DMS53 treated with DMSO at 0.1 percent for 48 hours (cell line): ENCODE results near the gene XIRP2.

Experiments used
- DNase-seq: peaks from one replicate; lab custom pipeline; 2025; ENCODE audit not compliant: unreplicated experiment; lab: John Stamatoyannopoulos, UW

The XIRP2 gene

DNA sequence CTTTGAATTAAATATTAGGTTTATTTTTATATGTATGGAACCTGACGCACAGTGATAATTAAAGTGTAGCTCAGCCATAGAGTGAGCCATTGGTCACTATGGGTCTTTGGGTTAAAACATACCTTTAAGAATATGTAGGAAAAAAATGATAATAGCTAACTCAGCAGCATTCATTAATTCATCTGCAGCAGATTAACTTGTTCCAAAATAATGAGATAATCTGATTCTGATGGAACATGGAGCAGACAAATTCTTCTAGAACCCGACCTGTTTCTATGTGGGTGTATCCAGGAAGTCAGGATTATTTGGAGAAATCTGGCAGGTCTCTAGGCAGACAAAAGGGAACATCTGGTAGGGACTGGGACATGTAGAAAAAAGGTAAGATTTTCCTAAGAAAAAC lies at the start of gene XIRP2:
Gene XIRP2 (plus strand): TSS at position 301 of the 400 bp plus-strand sequence. CDS start 15,003 bp downstream, outside the sequence.
- DNase-seq = no peak

DNA sequence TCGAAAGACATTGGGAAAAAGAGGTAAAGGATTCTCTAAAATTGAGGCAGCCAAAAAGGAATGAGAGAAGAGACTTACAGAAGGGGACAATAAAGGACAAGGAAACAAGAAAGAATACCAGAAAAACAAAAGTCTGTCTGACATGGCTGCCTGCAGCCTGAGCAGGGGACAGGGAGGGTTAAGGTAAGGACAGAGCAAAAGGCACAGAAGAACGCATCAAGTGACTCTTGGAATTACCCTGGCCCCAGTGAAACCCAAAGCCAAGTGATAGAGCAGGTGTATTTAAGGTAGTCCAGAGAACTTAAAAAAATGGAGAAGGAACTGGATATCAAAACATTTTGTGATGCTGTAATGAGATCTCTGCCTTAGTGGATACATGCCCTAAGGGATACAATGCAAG lies 47.1 kb upstream of the XIRP2 start:
- DNase-seq = no peak

DNA sequence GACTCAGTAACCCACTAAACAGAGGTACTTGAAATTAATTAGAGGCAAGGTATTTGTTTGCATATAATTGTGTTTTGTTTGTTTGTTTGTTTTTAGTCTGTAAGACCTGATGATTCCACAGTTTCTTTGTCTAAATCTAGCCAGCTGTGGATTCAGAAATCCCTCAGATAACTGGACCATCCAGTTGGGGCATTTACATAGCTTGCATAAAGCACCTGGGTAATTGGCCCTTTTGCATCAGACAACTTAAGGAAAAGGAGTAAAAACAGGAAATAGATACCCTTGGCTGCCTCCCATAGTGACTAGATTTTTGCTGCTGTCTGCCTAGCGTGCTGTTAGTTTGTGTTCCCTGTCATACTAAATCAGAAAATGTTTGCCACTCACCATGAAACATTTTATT lies 46.6 kb upstream of the XIRP2 start:
- no peak for DNase-seq

GRCh38 chr2:166844111-166844510 lies 44.2 kb upstream of the XIRP2 start:
- DNase-seq = no peak

- DNase-seq = no peak
These were observed 25.7 kb upstream of the XIRP2 start for GRCh38 chr2:166862468-166863132.

DNA sequence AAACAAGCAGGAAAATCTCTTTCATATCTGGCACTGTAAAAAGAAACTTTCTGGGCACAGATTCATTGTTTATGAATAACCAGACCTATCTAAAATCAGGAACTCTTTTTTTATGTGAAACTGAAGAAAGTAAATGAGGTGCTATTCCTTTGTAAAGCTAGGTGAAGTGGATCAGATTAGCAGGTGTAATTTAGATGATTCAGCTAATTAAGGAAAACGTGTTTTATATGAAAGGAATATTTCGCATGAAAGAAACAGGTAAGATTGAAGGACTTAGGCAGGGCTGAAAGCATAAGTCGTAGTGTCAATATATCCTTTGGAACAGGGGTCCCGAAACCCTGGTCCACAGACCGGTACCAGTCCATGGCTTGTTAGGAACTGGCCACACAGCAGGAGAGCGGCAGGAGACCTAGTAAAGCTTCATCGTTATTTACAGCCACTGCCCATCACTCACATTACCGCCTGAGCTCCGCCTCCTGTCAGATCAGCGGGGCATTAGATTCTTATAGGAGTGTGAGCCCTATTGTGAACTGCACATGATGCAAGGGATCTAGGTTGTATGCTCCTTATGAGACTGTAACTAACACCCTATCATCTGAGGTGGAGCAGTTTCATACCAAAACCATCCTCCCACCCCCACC lies 20.3 kb upstream of the XIRP2 start:
- no peak for DNase-seq

DNA sequence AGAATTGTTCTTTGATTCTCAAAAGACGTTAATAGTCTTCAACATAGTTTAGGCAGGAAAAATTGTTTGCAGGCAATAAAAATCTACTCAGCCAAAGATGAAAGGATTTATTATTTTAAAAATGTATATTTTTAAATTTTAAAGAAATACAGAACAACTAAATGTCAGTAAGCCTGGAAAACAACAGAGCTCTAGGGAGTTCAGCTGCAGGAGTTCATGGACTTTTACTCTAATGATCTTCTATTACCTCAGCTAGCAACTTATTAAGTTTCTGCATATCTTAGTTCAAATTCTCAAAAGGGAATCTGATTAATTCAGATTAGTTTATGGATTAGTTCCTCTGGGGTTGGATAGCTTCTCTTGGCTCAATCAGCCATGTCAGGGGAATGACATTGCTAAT lies 17.9 kb upstream of the XIRP2 start:
- DNase-seq = no peak

DNA sequence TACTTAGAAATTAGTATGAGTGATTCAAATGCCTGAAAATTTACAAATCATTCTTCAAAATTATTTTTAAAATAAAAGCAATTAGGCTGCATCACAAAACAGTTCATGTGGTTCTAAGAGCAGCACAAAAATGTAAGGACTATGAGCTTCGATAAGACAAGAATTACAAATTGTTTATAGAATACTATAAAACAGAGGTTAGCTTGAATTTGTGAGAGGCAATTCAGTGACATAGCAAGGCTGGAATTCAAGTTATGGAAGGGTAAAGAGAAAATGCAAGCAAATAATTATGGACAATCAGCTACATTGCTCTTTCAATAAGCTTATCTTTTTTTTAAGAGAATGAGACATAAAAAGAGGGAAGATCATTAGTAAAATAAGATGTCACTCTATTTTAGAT lies 7.1 kb upstream of the XIRP2 start:
- DNase-seq = no peak

DNA sequence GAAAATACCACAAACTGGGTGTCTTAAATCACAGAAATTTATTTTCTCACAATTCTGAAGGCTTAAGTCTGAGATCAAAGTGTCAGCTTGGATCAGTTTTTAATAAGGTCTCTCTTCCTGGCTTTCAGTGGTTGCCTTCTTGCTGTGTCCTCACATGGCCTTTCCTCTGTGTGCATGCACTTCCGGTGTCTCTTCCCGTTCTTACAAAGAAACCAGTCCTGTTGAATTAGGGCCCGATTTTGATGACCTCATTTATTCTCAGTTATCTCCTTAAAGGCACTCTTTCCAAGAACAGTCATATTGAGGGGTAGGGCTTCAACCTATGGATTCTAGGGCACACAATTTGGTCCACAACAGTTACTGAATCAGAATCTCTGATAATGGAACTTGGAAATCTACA lies 5.4 kb upstream of the XIRP2 start:
- no peak for DNase-seq

- no peak for DNase-seq
These were observed 3.4 kb downstream of the XIRP2 start for GRCh38 chr2:166891727-166892126.

DNA sequence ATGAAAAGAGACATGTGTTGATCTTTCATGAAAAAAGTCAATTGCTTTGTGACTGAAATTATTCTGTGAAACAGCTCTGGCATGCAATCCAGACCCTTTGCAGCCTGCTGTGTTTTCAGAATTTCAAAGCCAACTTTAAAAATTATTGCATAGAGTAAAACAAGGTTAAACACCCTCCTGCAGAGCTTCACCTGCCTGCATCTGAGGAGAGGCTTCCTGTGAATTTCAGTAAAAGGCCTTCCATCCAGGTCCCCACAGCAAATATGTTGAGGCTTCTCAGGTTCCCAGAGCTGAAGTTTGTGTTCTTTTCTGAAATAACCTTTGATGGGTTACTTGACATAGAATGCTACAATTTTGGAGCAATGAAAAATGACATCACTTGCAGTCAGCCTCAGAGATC lies 4.1 kb downstream of the XIRP2 start:
- DNase-seq = no peak

GRCh38 chr2:166895243-166895642 lies 7.0 kb downstream of the XIRP2 start:
- DNase-seq = no peak

DNA sequence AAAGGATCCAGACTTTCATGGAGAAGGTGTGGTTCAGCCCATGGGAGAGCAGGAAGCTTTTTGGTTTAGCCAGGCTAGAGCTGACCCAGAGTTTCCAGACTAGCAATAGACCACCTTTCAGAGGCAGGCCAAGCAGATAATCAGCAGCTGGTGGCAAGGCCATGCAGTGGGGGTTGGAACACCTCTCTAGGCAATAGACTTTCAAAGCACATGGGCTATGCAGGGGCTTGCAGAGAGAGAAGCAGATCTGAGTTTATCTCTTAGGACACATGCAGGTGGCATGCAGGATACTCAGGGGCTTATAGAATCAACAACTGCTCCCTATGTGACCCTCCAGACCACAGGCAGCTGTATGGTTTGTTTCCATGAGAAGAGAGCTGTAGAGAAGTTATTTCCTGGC lies 9.4 kb downstream of the XIRP2 start:
- no peak for DNase-seq

DNA sequence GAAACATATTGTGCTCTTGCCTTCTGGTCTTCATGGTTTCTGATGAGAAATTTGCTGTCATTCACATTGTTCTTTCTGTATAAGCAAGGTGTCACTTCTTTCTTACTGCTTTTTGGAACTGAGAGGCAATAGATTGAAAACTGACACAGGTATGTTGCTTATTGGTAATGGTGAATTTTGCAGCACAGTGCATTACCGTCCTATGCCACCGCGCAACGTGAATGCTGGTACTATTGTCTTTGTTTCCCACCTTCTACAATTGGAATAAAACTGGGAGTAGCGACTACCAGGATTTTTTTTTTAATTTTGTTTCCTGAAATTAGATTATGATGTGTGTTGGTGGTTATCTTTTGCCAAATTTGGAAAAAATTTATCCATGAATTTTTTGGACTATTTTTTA lies 11.4 kb downstream of the XIRP2 start:
- no peak for DNase-seq

- no peak for DNase-seq
These were observed 12.4 kb downstream of the XIRP2 start for GRCh38 chr2:166900700-166901099.

- no peak for DNase-seq
These were observed 13.1 kb downstream of the XIRP2 start for GRCh38 chr2:166901336-166901735.

DNA sequence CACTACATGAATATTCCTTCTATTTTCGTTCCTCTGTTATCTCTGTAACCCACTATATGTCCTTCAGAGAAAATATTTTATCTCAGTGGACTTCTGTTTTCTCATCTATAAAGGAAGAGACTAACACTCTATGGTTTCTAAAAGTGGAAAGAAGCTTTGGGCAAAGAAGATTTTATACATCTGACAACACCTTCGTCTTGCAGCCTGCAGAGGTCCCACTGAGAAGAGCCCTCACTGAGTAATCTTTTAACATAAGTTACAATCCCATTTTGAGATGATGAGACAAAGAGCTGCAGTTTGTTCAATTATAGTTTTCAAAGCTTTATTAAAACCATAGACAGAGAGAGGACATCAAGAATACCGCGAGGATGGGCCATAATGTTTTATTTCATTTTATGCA lies 28.7 kb downstream of the XIRP2 start:
- no peak for DNase-seq

GRCh38 chr2:166917415-166917814 lies 29.1 kb downstream of the XIRP2 start:
- no peak for DNase-seq

DNA sequence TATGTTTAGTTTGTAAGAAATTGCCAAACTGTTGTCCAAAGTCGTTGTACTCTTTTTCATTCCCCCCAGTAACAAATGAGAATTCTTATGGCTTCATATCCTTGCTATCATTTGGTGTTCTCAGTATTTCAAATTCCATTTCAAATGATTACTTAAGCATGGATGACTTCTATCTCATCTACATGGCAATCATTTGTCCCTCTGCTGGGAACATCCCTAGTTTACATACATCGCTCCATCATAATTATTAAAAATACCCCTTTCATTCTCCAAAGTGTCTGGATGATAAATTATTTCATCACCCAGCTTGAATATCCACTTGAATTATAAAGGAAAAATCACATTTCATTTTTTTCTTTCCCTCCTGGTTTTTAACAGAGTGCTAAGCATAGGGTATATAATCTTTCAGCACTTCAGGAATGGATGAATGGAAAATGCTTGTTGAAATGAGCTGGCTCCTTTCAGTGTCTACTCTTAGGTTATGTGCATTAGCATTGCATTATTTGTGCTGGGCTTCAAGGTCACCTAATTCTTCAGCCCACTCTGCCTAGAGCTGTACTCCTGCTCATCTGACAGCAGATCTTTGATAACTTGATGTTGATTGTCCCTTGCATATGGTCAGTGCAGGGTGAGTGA lies 33.1 kb downstream of the XIRP2 start:
- DNase-seq = no peak

DNA sequence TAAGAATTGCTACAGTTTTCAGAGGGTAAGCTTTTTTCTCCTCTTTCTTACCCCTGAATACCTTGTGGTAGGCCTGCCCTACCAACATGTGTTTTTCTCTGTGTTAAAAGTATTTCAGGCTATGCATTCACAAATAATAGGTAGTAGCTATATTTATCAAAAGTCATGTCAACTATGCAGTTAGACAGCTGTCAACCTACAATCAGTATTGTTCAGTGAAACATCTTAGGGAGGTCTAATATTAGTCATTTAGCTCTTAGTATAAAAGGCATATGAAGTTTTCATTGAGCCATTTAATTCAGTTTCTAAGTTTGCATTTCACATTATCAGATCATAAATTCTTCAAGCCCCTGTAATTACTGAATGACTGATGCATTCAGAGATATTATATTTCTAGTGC lies 36.7 kb downstream of the XIRP2 start:
- DNase-seq = no peak

- DNase-seq = no peak
These were observed 38.4 kb downstream of the XIRP2 start for GRCh38 chr2:166926657-166927056.

- no peak for DNase-seq
These were observed 43.8 kb downstream of the XIRP2 start for GRCh38 chr2:166932032-166932431.

DNA sequence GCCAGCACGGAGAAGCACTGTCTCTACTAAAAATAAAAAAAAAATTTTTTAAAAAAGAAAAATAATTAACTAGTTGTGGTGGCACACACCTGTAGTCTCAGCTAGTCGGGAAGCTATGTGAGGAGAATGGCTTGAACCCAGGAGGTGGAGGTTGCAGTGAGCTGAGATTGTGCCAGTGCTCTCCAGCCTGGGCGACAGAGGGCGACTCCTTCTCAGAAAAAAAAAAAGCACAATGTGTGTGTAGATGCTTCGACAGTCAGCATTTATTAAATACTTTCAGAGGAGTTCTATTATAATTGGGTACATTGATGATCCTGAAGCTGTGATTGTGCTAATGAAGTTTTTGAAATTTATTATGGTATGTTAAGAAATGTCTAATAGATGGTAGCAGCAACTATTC lies 46.5 kb downstream of the XIRP2 start:
- no peak for DNase-seq
